ENCODE results near the gene NAPA. TPM values are rescaled to one million over a fixed set of nuclear protein-coding genes. Genes with fewer than 3 reads are reported as not detected.

NAPA gene
- total RNA-seq, 1 experiment from 2014 or later = 95.9 TPM

DNA sequence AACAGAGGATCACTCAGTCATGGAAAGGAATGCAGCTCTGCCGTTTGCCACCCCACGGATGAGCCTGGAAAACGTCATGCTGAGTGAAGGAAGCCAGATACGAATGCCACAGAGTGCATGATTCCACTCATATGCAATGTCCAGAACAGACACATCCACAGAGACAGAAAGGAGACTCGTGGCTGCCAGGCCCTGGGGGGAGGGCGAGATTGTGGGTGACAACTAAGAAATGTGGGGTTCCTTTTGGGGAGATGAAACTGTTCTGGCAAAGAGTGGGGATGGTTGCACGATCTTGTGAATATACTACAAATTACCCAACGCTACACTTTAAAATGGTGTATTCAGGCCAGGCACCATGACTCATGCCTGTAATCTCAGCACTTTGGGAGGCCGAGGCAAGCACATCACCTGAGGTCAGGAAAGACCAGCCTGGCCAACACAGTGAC is 27.2 kb upstream of the NAPA start:
- no peak overlapping the region for H3K27ac ChIP-seq (ENCODE audit: low read length)
- no peaks in the 10 kb centered on the region for H3F3A ChIP-seq (ENCODE audit: low read length, unreplicated experiment)
- no peaks in the 10 kb centered on the region for H3K27me3 ChIP-seq (ENCODE audit: low read length)
- H3K4me3 ChIP-seq (ENCODE audit: low read length) = no peak overlapping the region
- no peaks in the 10 kb centered on the region for H3K36me3 ChIP-seq (ENCODE audit: low read depth, low read length)
- no peaks in the 10 kb centered on the region for H3K9me3 ChIP-seq (ENCODE audit: low read length)
- ChIA-PET POLR2A (ENCODE audit: unreplicated experiment) (no interaction called here), CTCF (no interaction called here)
- H3K9ac ChIP-seq (ENCODE audit: low read length) = no peak overlapping the region
- no peaks in the 10 kb centered on the region for H3K4me1 ChIP-seq (ENCODE audit: insufficient read depth, low read length)
- TF ChIP-seq EZH2phosphoT487 (IDR thresholded peaks at IDR 0.05; ENCODE audit: borderline replicate concordance, low read length) (no peak), EZH2 (IDR thresholded peaks at IDR 0.05; ENCODE audit: low read length, unreplicated experiment) (no peak)
- BruUV-seq (replicated peaks) = no TSS peak
- DNase-seq (no peak), ATAC-seq (no peak)
- H3K9me2 ChIP-seq (replicated peaks; ENCODE audit: low read length) = no peaks in the 10 kb centered on the region
- H2AFZ ChIP-seq (ENCODE audit: low read length) = no peak overlapping the region
- no peaks in the 10 kb centered on the region for H4K20me1 ChIP-seq (ENCODE audit: low read length)
- no peak overlapping the region for H3K4me2 ChIP-seq (ENCODE audit: low read length)
- H3K79me2 ChIP-seq (ENCODE audit: low read length) = no peaks in the 10 kb centered on the region
- intact Hi-C loops (cut with micrococcal nuclease) = loop anchor here (10.0 kb wide), 1 partner anchor 63 kb away; the partner anchor contains the start of gene BICRA

DNA sequence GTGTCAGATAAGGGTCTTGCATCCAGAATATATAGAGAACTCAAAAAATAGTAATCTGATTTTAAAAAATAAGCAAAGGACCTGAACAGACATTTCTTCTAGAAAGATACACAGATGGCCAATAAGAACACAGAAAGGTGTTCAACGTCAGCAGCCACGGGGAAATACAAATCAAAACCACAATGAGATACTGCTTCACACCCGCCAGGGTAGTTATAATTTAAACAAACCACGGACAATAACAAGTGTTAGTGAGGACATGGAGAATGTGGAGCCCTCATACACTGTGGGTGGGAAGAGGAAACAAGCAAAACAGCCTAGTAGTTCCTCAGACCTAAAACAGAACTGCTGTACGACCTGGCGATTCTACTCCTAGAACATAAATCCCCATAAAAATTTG is 26.7 kb upstream of the NAPA start:
- Histone ChIP-seq H3K4me3 (ENCODE audit: low read length) (no peak overlapping the region), H3K36me3 (ENCODE audit: low read depth, low read length) (no peaks in the 10 kb centered on the region), H2AFZ (ENCODE audit: low read length) (no peak overlapping the region), H4K20me1 (ENCODE audit: low read length) (no peaks in the 10 kb centered on the region), H3K4me1 (ENCODE audit: insufficient read depth, low read length) (no peaks in the 10 kb centered on the region), H3F3A (ENCODE audit: low read length, unreplicated experiment) (no peaks in the 10 kb centered on the region), H3K27ac (ENCODE audit: low read length) (no peak overlapping the region), H3K4me2 (ENCODE audit: low read length) (no peak overlapping the region), H3K9me2 (replicated peaks; ENCODE audit: low read length) (no peaks in the 10 kb centered on the region), H3K9ac (ENCODE audit: low read length) (no peak overlapping the region), H3K27me3 (ENCODE audit: low read length) (no peaks in the 10 kb centered on the region), H3K79me2 (ENCODE audit: low read length) (no peaks in the 10 kb centered on the region), H3K9me3 (ENCODE audit: low read length) (no peaks in the 10 kb centered on the region)
- ATAC-seq (no peak), DNase-seq (no peak)
- TF ChIP-seq EZH2phosphoT487 (IDR thresholded peaks at IDR 0.05; ENCODE audit: borderline replicate concordance, low read length) = no peak
- no peak for TF ChIP-seq EZH2 (IDR thresholded peaks at IDR 0.05; ENCODE audit: low read length, unreplicated experiment)
- TF ChIP-seq CTCF (conservative IDR thresholded peaks at IDR 0.05; ENCODE audit: low read depth, low read length) = no peak
- BruUV-seq (replicated peaks) = no TSS peak
- intact Hi-C loops (cut with micrococcal nuclease) = loop anchor here (10.0 kb wide), 1 partner anchor 63 kb away; the partner anchor contains the start of gene BICRA
- ChIA-PET POLR2A (ENCODE audit: unreplicated experiment) (no interaction called here), CTCF (no interaction called here)

DNA sequence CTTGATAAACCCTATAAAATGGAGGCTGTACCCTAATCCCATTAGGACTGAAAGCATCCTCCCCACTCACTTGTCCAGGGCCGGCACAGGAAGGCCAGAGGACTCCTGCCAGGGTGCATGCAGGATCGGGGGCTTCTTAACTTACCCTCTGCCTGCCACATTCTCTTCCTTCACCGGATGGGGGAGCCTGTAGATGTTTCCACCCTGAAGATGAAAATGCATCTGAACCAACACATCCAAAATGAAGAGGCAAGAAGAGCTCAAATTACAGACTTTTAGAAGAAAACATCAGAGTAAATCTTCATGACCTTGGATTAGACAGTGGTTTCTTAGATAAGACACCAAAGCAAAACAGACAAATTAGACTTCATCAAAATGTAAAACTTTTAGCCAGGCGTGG is 25.9 kb upstream of the NAPA start:
- Histone ChIP-seq H3K9ac (ENCODE audit: low read length) (no peak overlapping the region), H3K79me2 (ENCODE audit: low read length) (no peaks in the 10 kb centered on the region), H3K4me3 (ENCODE audit: low read length) (no peak overlapping the region), H3K9me2 (replicated peaks; ENCODE audit: low read length) (no peaks in the 10 kb centered on the region), H4K20me1 (ENCODE audit: low read length) (no peaks in the 10 kb centered on the region), H3K27ac (ENCODE audit: low read length) (no peak overlapping the region), H3K9me3 (ENCODE audit: low read length) (no peaks in the 10 kb centered on the region), H3K36me3 (ENCODE audit: low read depth, low read length) (no peaks in the 10 kb centered on the region), H2AFZ (ENCODE audit: low read length) (no peak overlapping the region), H3K4me2 (ENCODE audit: low read length) (no peak overlapping the region), H3K4me1 (ENCODE audit: insufficient read depth, low read length) (no peaks in the 10 kb centered on the region), H3K27me3 (ENCODE audit: low read length) (no peaks in the 10 kb centered on the region), H3F3A (ENCODE audit: low read length, unreplicated experiment) (no peaks in the 10 kb centered on the region)
- ChIA-PET CTCF (interaction anchor here (0.7 kb wide), 1 partner anchor 21 kb away, joined by 5 read pairs; no protein-coding TSS in a partner anchor), POLR2A (ENCODE audit: unreplicated experiment) (interaction anchor here (0.6 kb wide), 1 partner anchor 183 kb away, joined by 9 read pairs; no protein-coding TSS in a partner anchor)
- intact Hi-C loops (cut with micrococcal nuclease) = loop anchor here (10.0 kb wide), 1 partner anchor 64 kb away; the partner anchor contains the start of gene BICRA
- peak; percentile 14 for DNase-seq
- TF ChIP-seq EZH2phosphoT487 (IDR thresholded peaks at IDR 0.05; ENCODE audit: borderline replicate concordance, low read length) (no peak), CTCF (conservative IDR thresholded peaks at IDR 0.05; ENCODE audit: low read depth, low read length) (peak; percentile 39; the same call in 1 of the 2 replicates)
- no peak for ATAC-seq
- BruUV-seq (replicated peaks) = no TSS peak

All from PC-3 (cell line).